GM12878 (cell line): ENCODE data around the gene PDE1C. TPM values are rescaled to one million over a fixed set of nuclear protein-coding genes. Genes with fewer than 3 reads are reported as not detected.
A peak's percentile ranks its signal among the peaks of the same experiment; 100 is the strongest.

Experiments used
- ATAC-seq: fragments of 200-7000 bp; cut with Tn5 transposase; 3 replicates; pipeline ENCODE4 v1.9.1; 2020; ENCODE audit warnings: mild to moderate bottlenecking, moderate library complexity
- BruUV-seq: library from RNA; stranded (reverse); fragments of 400-500 nt; replicated peaks from 2 replicates; lab custom pipeline; 2021; lab: Mats Ljungman, UMichigan
- CTCF ChIA-PET: fragments of 300-600 bp; sonication (Branson Sonifier 250); formaldehyde crosslinking; extraction: SDS; loops from one replicate; lab custom pipeline; 2021; ENCODE audit warnings: inconsistent platforms; lab: Yijun Ruan, JAX
- POLR2A ChIA-PET: fragments of 350-600 bp; formaldehyde crosslinking; extraction: SDS; loops from one replicate; lab custom pipeline; 2021; ENCODE audit warnings: inconsistent platforms; lab: Charles Lee
- RAD21 ChIA-PET: fragments of 300-600 bp; sonication (Branson Sonifier 250); formaldehyde crosslinking; loops from one replicate; lab custom pipeline; 2023; ENCODE audit warnings: antibody characterized with exemption; ENCODE audit not compliant: unreplicated experiment; lab: Charles Lee
- SMC1A ChIA-PET: fragments of 300-600 bp; sonication (Branson Sonifier 250); formaldehyde crosslinking; loops from one replicate; lab custom pipeline; 2023; ENCODE audit not compliant: unreplicated experiment, uncharacterized antibody; lab: Charles Lee
- DNase-seq: peaks from one replicate; pipeline ENCODE4 v3.0.0-alpha.2; 2011; ENCODE audit warnings: low read depth, low spot score
- FAIRE-seq: peaks from 3 replicates; lab custom pipeline; 2011; peaks lifted over from hg19 to GRCh38; lab: Jason Lieb, UNC
- H2AFZ ChIP-seq: 2 replicates; pipeline ENCODE4 v1.6.0; 2011; ENCODE audit warnings: low read depth, low read length, control low read depth; ENCODE audit not compliant: control insufficient read depth
- H3K27ac ChIP-seq: 2 replicates; pipeline ENCODE4 v1.5.1; 2011; ENCODE audit warnings: control low read depth; ENCODE audit not compliant: control insufficient read depth, insufficient read depth
- H3K27me3 ChIP-seq, 2 experiments: replicated peaks in 1 of 2; 2 replicates each; pipeline versions ENCODE4 v1.6.0 to v1.6.1; 2011; ENCODE audit warnings: low read length in 1 of 2; ENCODE audit not compliant: control insufficient read depth in 2 of 2, insufficient read depth in 2 of 2
- H3K36me3 ChIP-seq, 2 experiments: 2 replicates each; pipeline ENCODE4 v1.5.1; 2011; ENCODE audit warnings: low read length in 1 of 2; ENCODE audit not compliant: control insufficient read depth in 2 of 2, insufficient read depth in 2 of 2
- H3K4me1 ChIP-seq: 2 replicates; pipeline ENCODE4 v1.6.1; 2011; ENCODE audit warnings: mild to moderate bottlenecking, low read length, moderate library complexity, mixed read lengths; ENCODE audit not compliant: control insufficient read depth, insufficient read depth
- H3K4me2 ChIP-seq: 2 replicates; pipeline ENCODE4 v1.6.0; 2011; ENCODE audit warnings: control low read depth; ENCODE audit not compliant: control insufficient read depth, insufficient read depth
- H3K4me3 ChIP-seq: fragments of 200-600 bp; sonication (generic); 2 replicates; pipeline ENCODE4 v1.5.1; 2016
- H3K79me2 ChIP-seq: 2 replicates; pipeline ENCODE4 v1.6.0; 2011; ENCODE audit warnings: low read length; ENCODE audit not compliant: control insufficient read depth, insufficient read depth
- H3K9ac ChIP-seq: 2 replicates; pipeline ENCODE4 v1.8.0; 2011; ENCODE audit warnings: low read length, control low read depth, mixed read lengths; ENCODE audit not compliant: control insufficient read depth, insufficient read depth
- H3K9me3 ChIP-seq: replicated peaks from 3 replicates; pipeline ENCODE4 v1.5.1; 2011; ENCODE audit warnings: mild to moderate bottlenecking, low read length; ENCODE audit not compliant: control insufficient read depth, insufficient read depth
- H4K20me1 ChIP-seq: 2 replicates; pipeline ENCODE4 v1.6.0; 2011; ENCODE audit not compliant: control insufficient read depth, insufficient read depth
- CBX3 ChIP-seq: fragments of 200-600 bp; sonication (generic); IDR thresholded peaks from 2 replicates; pipeline ENCODE4 v1.6.1; 2016; ENCODE audit warnings: low read depth, borderline replicate concordance
- CTCF ChIP-seq, 3 experiments: IDR thresholded peaks in 2 of 3; conservative IDR thresholded peaks in 1 of 3; 2 replicates each; pipeline ENCODE4 v1.5.1; 2011; ENCODE audit warnings: low read depth in 3 of 3, low read length in 3 of 3, mild to moderate bottlenecking in 3 of 3, control low read depth in 2 of 3, moderate library complexity in 2 of 3, inconsistent platforms in 1 of 3, mixed read lengths in 1 of 3; ENCODE audit not compliant: control insufficient read depth in 2 of 3, insufficient read depth in 1 of 3; ENCODE audit errors: extremely low read depth in 1 of 3
- NR2C1 ChIP-seq: fragments of 450-650 bp; IDR thresholded peaks from 2 replicates; pipeline ENCODE4 v1.6.1; 2017; ENCODE audit warnings: antibody characterized with exemption, mild to moderate bottlenecking, moderate library complexity
- PAX8 ChIP-seq: fragments of 450-650 bp; IDR thresholded peaks from 2 replicates; pipeline ENCODE4 v1.6.1; 2017; ENCODE audit warnings: mild to moderate bottlenecking, moderate library complexity
- RAD21 ChIP-seq: IDR thresholded peaks from 2 replicates; pipeline ENCODE4 v1.6.1; 2011; ENCODE audit warnings: mild to moderate bottlenecking, low read depth, low read length, moderate library complexity; ENCODE audit not compliant: insufficient read depth
- RUNX3 ChIP-seq: IDR thresholded peaks from 2 replicates; pipeline ENCODE4 v1.6.1; 2012; ENCODE audit warnings: low read length, inconsistent platforms
- SMC3 ChIP-seq: IDR thresholded peaks from 2 replicates; pipeline ENCODE4 v1.6.1; 2011; ENCODE audit warnings: low read length, improper control_type of control experiment, borderline replicate concordance
- SP1 ChIP-seq: IDR thresholded peaks from one replicate; pipeline ENCODE4 v1.6.1; 2011; ENCODE audit warnings: low read depth, low read length
- YY1 ChIP-seq: IDR thresholded peaks from 2 replicates; pipeline ENCODE4 v1.6.1; 2011; ENCODE audit warnings: low read depth, mild to moderate bottlenecking, low read length
- ZNF384 ChIP-seq: IDR thresholded peaks from 2 replicates; pipeline ENCODE4 v1.6.1; 2012; ENCODE audit warnings: low read depth, mild to moderate bottlenecking, low read length, improper control_type of control experiment, borderline replicate concordance
- WGBS: methylation state at CpG from one replicate; pipeline ENCODE4 v1.1.6; 2016; ENCODE audit warnings: low lambda C conversion rate; ENCODE audit not compliant: insufficient replicate concordance, insufficient coverage; ENCODE audit errors: missing lambda C conversion rate; 5-methylcytosine and 5-hydroxymethylcytosine counted together
- in situ Hi-C: fragments of 300-500 bp; cut with MboI; formaldehyde crosslinking; loops from 9 replicates; pipeline ENCODE4 v1.14.3; 2018; ENCODE audit warnings: mixed read lengths
- intact Hi-C: fragments of 100-400 bp; cut with micrococcal nuclease; formaldehyde crosslinking; loops from one replicate; pipeline ENCODE4 v1.14.2; 2022; ENCODE audit not compliant: unreplicated experiment
- polyA plus RNA-seq, 11 experiments: library from polyadenylated mRNA; depleted of rRNA in 4 of 11; unstranded in 6 of 11; stranded (reverse) in 5 of 11; fragments of >200 nt; fragmentation: Nextera tagmentation in 4 of 11; fragmentation: Illumina TruSeq in 1 of 11; extraction: Ambion mirVana in 4 of 11; extraction: Trizol in 1 of 11; gene quantifications; 1 replicate in 1 of 11; 2 replicates in 10 of 11; pipeline versions ENCODE4 v1.2.1 to v1.2.3, GENCODE V29; 2011 to 2016; ENCODE audit warnings: inconsistent platforms in 2 of 11, missing spikeins in 2 of 11, low read depth in 1 of 11
- total RNA-seq, 4 experiments: library from RNA; depleted of rRNA in 3 of 4; stranded (reverse); fragments of >200 nt in 3 of 4; fragmentation: Illumina TruSeq in 1 of 4; extraction: Trizol in 1 of 4; gene quantifications; 2 replicates each; pipeline versions ENCODE4 v1.2.1 to v1.2.3, GENCODE V29; 2013 to 2021

PDE1C gene
- total and polyA plus RNA-seq, 10 of the 15 experiments (the other 5 are each of a cell fraction or from before 2014, with no cell fraction given) = 0.29 to 2.3 (median 0.70) TPM

DNA sequence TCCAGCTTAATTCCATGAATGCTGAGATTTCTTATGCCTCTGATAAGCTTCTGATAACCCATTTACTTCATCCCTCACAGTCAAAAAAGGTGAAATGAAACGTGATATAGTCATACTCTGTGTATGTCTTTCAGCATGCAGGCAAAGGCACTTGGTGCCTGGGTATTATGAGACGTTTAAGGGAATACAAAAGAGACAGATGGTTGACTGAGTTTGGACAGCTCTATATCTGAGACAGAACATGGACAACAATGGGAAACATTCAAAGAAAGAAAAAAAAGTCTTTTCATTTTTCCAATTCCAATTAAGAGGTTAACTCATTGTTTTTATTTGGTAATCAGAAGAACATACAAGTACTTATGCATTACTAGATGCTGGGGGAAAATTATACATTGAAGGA lies 287.0 kb downstream of the PDE1C start:
- WGBS = 24% methylated on average over 2 of the region's 2 CpGs
- FAIRE-seq = no peak

GRCh38 chr7:31782411-31782991 lies 287.7 kb downstream of the PDE1C start:
- ChIA-PET POLR2A (no interaction called here), RAD21 (interaction anchor here (0.6 to 2.1 kb wide), 9 partner anchors 29 to 422 kb away, joined by 3 to 7 read pairs (median 3); no protein-coding TSS in a partner anchor), CTCF (interaction anchor here (0.7 to 5.0 kb wide), 39 partner anchors 10 to 566 kb away, joined by 3 to 39 read pairs (median 4); no protein-coding TSS in a partner anchor), SMC1A (interaction anchor here (0.6 to 2.5 kb wide), 29 partner anchors 9 to 567 kb away, joined by 3 to 15 read pairs (median 4); no protein-coding TSS in a partner anchor)
- peak; percentile 96 for ATAC-seq
- Histone ChIP-seq H3K4me3 (no peak overlapping the region), H3K4me1 (no peaks in the 10 kb centered on the region), H3K4me2 (no peak overlapping the region), H4K20me1 (no peaks in the 10 kb centered on the region), H3K9me3 (no peaks in the 10 kb centered on the region; the same call in 2 of the 3 replicates), H3K79me2 (no peaks in the 10 kb centered on the region), H3K27ac (no peak overlapping the region), H3K9ac (no peak overlapping the region), H3K27me3 (no peaks in the 10 kb centered on the region), H3K36me3 (no peaks in the 10 kb centered on the region), H2AFZ (no peak overlapping the region)
- DNase-seq = peak; percentile 20
- FAIRE-seq = no peak
- WGBS = 24% methylated on average over 7 of the region's 7 CpGs
- TF ChIP-seq NR2C1 = no peak
- TF ChIP-seq RAD21 = peak; percentile 60
- TF ChIP-seq ZNF384 = no peak
- TF ChIP-seq YY1 = 0 out of 2 replicates have a peak, but pooled peaks have one; percentile 30
- TF ChIP-seq RUNX3 = 0 out of 2 replicates have a peak, but pooled peaks have one; percentile 12
- TF ChIP-seq CTCF (IDR thresholded peaks at IDR 0.05 in 2 of 3, conservative IDR thresholded peaks at IDR 0.05 in 1 of 3; ENCODE audit: control insufficient read depth in 2 of 3, extremely low read depth in 1 of 3, insufficient read depth in 1 of 3, low read depth in 3 of 3, low read length in 3 of 3) = peak; percentile 67 to 80 (median 79)
- peak; percentile 68 for TF ChIP-seq SMC3
- no peak for TF ChIP-seq CBX3
- TF ChIP-seq PAX8 = no peak
- in situ Hi-C loops (no loop called here), intact Hi-C loops (loop anchor here (1.0 to 10.0 kb wide), 4 partner anchors 110 to 422 kb away; no protein-coding TSS in a partner anchor)
- BruUV-seq = no TSS peak

More for the DNA sequence above, 287.0 kb downstream of the PDE1C start:
- BruUV-seq = no TSS peak
- Histone ChIP-seq H3K9ac (no peak overlapping the region), H3K4me3 (no peak overlapping the region), H3K27ac (no peak overlapping the region), H3K4me2 (no peak overlapping the region), H3K27me3 (no peaks in the 10 kb centered on the region), H3K4me1 (no peaks in the 10 kb centered on the region), H3K79me2 (no peaks in the 10 kb centered on the region), H3K36me3 (no peaks in the 10 kb centered on the region), H4K20me1 (no peaks in the 10 kb centered on the region), H2AFZ (no peak overlapping the region), H3K9me3 (no peaks in the 10 kb centered on the region; the same call in 2 of the 3 replicates)
- RAD21 ChIA-PET = interaction anchor here (0.6 to 2.1 kb wide), 7 partner anchors 28 to 421 kb away, joined by 3 to 7 read pairs (median 3); no protein-coding TSS in a partner anchor
- no peak for TF ChIP-seq SP1
- in situ Hi-C loops = no loop called here
- CTCF ChIA-PET = interaction anchor here (0.7 to 5.0 kb wide), 34 partner anchors 8 to 565 kb away, joined by 3 to 39 read pairs (median 4); no protein-coding TSS in a partner anchor
- ATAC-seq (no peak), DNase-seq (no peak)
- POLR2A ChIA-PET = no interaction called here
- SMC1A ChIA-PET = interaction anchor here (0.6 to 2.5 kb wide), 29 partner anchors 9 to 571 kb away, joined by 3 to 11 read pairs (median 4); no protein-coding TSS in a partner anchor
- intact Hi-C loops = loop anchor here (2.0 to 10.0 kb wide), 3 partner anchors 254 to 422 kb away; no protein-coding TSS in a partner anchor
